Panc1 (cell line): ENCODE results near the gene SYNC. TPM values are rescaled to one million over a fixed set of nuclear protein-coding genes. Genes with fewer than 3 reads are reported as not detected.

Experiments
- ATAC-seq: fragments of 200-7000 bp; cut with Tn5 transposase; 2 replicates; pipeline ENCODE4 v1.9.1; 2020; ENCODE audit warnings: mild to moderate bottlenecking, moderate library complexity
- Bru-seq: library from RNA; stranded (reverse); fragments of 400-500 nt; gene quantifications from one replicate; lab custom pipeline; 2021; lab: Mats Ljungman, UMichigan
- BruChase-seq, 2 experiments: library from RNA; stranded (reverse); fragments of 400-500 nt; gene quantifications; one replicate each; lab custom pipeline; 2021; lab: Mats Ljungman, UMichigan
- BruUV-seq: library from RNA; stranded (reverse); fragments of 400-500 nt; replicated peaks from 2 replicates; lab custom pipeline; 2021; lab: Mats Ljungman, UMichigan
- CTCF ChIA-PET: fragments of 300-600 bp; sonication (Branson Sonifier 250); formaldehyde crosslinking; loops from one replicate; lab custom pipeline; 2022; ENCODE audit warnings: antibody characterized with exemption; lab: Charles Lee
- POLR2A ChIA-PET: fragments of 300-600 bp; sonication (Branson Sonifier 250); formaldehyde crosslinking; loops from one replicate; lab custom pipeline; 2022; ENCODE audit warnings: antibody characterized with exemption; lab: Charles Lee
- DNase-seq: peaks from one replicate; pipeline ENCODE4 v3.0.0-alpha.2; 2010; ENCODE audit warnings: low read depth, low spot score
- H3K27ac ChIP-seq: 2 replicates; pipeline ENCODE4 v1.5.1; 2011; ENCODE audit warnings: mild to moderate bottlenecking, low read length, inconsistent platforms
- H3K27me3 ChIP-seq: fragments of 200-500 bp; sonication (Bioruptor generic); 2 replicates; pipeline ENCODE4 v1.6.0; 2014; ENCODE audit warnings: low read length, inconsistent platforms; ENCODE audit not compliant: control insufficient read depth, insufficient read depth
- H3K36me3 ChIP-seq: fragments of 200-500 bp; sonication (Bioruptor generic); 2 replicates; pipeline ENCODE4 v1.5.1; 2014; ENCODE audit warnings: inconsistent platforms, mild to moderate bottlenecking, low read length, moderate library complexity; ENCODE audit not compliant: control insufficient read depth, insufficient read depth
- H3K4me1 ChIP-seq: 2 replicates; pipeline ENCODE4 v1.5.1; 2011; ENCODE audit warnings: inconsistent platforms, mild to moderate bottlenecking, low read length, moderate library complexity; ENCODE audit not compliant: control insufficient read depth, insufficient read depth
- H3K4me3 ChIP-seq, 2 experiments: 2 replicates each; pipeline ENCODE4 v1.5.1; 2011 to 2012; ENCODE audit warnings: low read depth in 2 of 2, low read length in 2 of 2, mild to moderate bottlenecking in 2 of 2, inconsistent platforms in 1 of 2, moderate library complexity in 1 of 2
- H3K9me3 ChIP-seq: fragments of 200-500 bp; sonication (Bioruptor generic); 2 replicates; pipeline ENCODE4 v1.5.1; 2014; ENCODE audit warnings: low read depth, mild to moderate bottlenecking, inconsistent platforms, low read length, moderate library complexity; ENCODE audit not compliant: control insufficient read depth, insufficient read depth
- POLR2AphosphoS5 ChIP-seq: IDR thresholded peaks from 2 replicates; pipeline ENCODE4 v1.6.1; 2012; ENCODE audit warnings: mild to moderate bottlenecking, low read depth, low read length, moderate library complexity
- SIN3A ChIP-seq: IDR thresholded peaks from 2 replicates; pipeline ENCODE4 v1.6.1; 2012; ENCODE audit warnings: low read depth, mild to moderate bottlenecking, low read length, moderate library complexity, borderline replicate concordance; ENCODE audit not compliant: insufficient read depth
- TCF7L2 ChIP-seq: IDR thresholded peaks from 2 replicates; pipeline ENCODE4 v1.6.1; 2011; ENCODE audit warnings: mild to moderate bottlenecking, low read depth, low read length, inconsistent platforms
- in situ Hi-C: cut with HindIII; loops from 2 replicates; pipeline ENCODE4 v1.10.0; 2016; ENCODE audit warnings: low sequenced_read_pairs, low pct_unique_long_range_greater_than_20kb
- intact Hi-C: fragments of 100-400 bp; cut with micrococcal nuclease; formaldehyde crosslinking; loops from one replicate; pipeline ENCODE4 v1.10.0; 2022; ENCODE audit not compliant: unreplicated experiment
- long read RNA-seq: library from polyadenylated mRNA; unstranded; transcript quantifications from one replicate; pipeline ENCODE4 v2.0.0, GENCODE V29; 2021; ENCODE audit not compliant: unreplicated experiment
- polyA plus RNA-seq: library from polyadenylated mRNA; unstranded; fragments of >200 nt; gene quantifications from one replicate; pipeline ENCODE4 v1.2.1, GENCODE V29; 2012; ENCODE audit warnings: missing spikeins; ENCODE audit not compliant: insufficient read length
- total RNA-seq: library from RNA; stranded (reverse); gene quantifications from one replicate; pipeline ENCODE4 v1.2.1, GENCODE V29; 2021; ENCODE audit not compliant: unreplicated experiment
- TF ChIP-seq, protein P1 (sequence below), 2 experiments: IDR thresholded peaks; 2 replicates each; pipeline ENCODE4 v1.6.1; 2011 to 2012; ENCODE audit warnings: low read depth in 2 of 2, control low read depth in 1 of 2, low read length in 1 of 2, mild to moderate bottlenecking in 1 of 2, moderate library complexity in 1 of 2; ENCODE audit not compliant: insufficient read depth in 1 of 2
- TF ChIP-seq, protein P2 (sequence below): fragments of 450-650 bp; IDR thresholded peaks from 2 replicates; pipeline ENCODE4 v1.5.1; 2017; ENCODE audit warnings: mild to moderate bottlenecking

The SYNC gene
- 1.3 TPM for total RNA-seq
- polyA plus RNA-seq = 1.2 TPM
- percentile 29 among the genes with signal in this experiment for Bru-seq, nascent RNA
- percentile 33 among the genes with signal in this experiment for BruChase-seq, experiment 1, labeled RNA remaining after a 2-hour chase
- percentile 28 among the genes with signal in this experiment for BruChase-seq, experiment 2, labeled RNA remaining after a 6-hour chase
- long read RNA-seq, partial matches to known transcripts = 0 of 34 reads
- long read RNA-seq, other reads (novel, unspliced or antisense) = 31 of 34 reads

DNA sequence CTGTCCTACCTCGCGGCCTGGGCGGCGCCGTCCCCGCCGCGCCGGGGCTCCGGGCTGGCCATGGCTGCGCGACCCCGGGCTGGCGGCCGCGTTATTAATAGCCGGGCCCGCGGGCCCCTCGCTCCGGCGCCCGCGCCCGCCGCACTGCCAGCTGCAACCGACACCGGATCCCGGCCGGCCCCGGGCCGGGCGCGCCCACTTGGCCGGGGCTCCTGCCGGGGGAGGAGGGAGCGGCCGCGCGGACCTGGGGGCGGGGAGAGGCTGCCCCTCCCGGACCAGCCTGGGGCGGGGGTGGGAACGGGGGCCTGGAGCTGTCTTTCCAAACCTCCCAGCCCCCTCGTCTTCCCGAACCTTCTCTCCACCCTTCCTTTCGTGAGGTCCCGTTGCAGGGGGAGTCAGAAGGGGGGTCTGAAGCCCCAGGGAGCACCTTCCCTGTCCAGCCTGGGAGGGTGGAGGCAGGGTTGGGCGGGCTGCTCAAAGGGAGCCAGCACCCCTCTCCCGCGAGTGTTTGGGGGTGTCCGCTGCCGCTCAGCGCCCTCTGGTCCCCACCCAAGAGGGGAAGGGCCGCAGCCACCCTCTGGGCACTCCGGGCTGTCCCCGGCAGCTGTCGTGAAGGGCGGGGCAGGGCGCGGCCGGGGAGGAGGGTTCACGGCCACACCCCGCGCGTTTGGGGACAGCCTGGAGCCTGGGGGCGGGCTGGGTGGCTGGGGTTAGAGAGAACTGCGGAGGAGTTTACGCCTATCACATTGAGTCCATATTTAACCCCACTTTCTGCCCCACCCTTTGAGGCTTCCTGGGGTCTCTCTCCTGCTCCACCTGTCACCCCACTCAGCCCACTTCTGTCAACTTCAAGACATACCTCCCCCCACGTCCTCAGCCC is at the start of gene SYNC:
Gene SYNC, minus strand, starts transcription at position 172 of the 880 bp plus-strand sequence. Its CDS starts 110 bp downstream, at position 62.
- in situ Hi-C loops (no loop called here), intact Hi-C loops (no loop called here)
- POLR2A ChIA-PET = no interaction called here
- CTCF ChIA-PET = interaction anchor here (0.7 kb wide), 1 partner anchor 183 kb away, joined by 4 read pairs; no protein-coding TSS in a partner anchor
- TF ChIP-seq, protein P1, sequence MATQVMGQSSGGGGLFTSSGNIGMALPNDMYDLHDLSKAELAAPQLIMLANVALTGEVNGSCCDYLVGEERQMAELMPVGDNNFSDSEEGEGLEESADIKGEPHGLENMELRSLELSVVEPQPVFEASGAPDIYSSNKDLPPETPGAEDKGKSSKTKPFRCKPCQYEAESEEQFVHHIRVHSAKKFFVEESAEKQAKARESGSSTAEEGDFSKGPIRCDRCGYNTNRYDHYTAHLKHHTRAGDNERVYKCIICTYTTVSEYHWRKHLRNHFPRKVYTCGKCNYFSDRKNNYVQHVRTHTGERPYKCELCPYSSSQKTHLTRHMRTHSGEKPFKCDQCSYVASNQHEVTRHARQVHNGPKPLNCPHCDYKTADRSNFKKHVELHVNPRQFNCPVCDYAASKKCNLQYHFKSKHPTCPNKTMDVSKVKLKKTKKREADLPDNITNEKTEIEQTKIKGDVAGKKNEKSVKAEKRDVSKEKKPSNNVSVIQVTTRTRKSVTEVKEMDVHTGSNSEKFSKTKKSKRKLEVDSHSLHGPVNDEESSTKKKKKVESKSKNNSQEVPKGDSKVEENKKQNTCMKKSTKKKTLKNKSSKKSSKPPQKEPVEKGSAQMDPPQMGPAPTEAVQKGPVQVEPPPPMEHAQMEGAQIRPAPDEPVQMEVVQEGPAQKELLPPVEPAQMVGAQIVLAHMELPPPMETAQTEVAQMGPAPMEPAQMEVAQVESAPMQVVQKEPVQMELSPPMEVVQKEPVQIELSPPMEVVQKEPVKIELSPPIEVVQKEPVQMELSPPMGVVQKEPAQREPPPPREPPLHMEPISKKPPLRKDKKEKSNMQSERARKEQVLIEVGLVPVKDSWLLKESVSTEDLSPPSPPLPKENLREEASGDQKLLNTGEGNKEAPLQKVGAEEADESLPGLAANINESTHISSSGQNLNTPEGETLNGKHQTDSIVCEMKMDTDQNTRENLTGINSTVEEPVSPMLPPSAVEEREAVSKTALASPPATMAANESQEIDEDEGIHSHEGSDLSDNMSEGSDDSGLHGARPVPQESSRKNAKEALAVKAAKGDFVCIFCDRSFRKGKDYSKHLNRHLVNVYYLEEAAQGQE (IDR thresholded peaks at IDR 0.05; ENCODE audit: insufficient read depth in 1 of 2, low read depth in 2 of 2, low read length in 1 of 2) = no peak
- TF ChIP-seq SIN3A = peak; percentile 33; the same call in 1 of the 2 replicates
- Histone ChIP-seq H3K9me3 (no peaks in the 10 kb centered on the region), H3K27ac (peak within 1 kb of the TSS; percentile 64), H3K4me1 (peaks cover 18% of the 10 kb centered on the region), H3K36me3 (no peaks in the 10 kb centered on the region), H3K4me3 (peak within 1 kb of the TSS; percentile 53 to 69), H3K27me3 (no peaks in the 10 kb centered on the region)
- ATAC-seq (peak; percentile 78), DNase-seq (no peak)
- no TSS peak for BruUV-seq

DNA sequence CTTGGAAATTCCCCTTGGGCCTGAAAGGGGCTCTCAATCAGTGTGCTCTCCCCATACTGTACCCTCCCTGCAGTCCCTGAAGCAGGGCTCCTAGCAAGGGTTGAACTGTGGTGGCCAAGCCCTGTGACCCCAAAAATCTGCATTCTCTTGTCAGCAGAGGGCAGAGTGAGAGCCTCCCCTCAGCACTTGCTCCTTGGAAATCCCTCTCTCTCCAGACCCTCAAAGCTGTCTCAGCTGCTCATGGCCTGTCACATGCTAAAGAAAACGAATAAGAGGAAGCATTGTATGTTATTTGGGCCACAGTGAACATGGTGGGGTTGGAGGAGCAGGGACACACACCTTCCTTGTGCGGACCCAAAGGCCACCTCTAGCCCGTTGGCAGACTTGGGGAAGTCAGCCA is 47.2 kb upstream of the SYNC start:
- no peaks in the 10 kb centered on the region for H3K27me3 ChIP-seq
- ATAC-seq (no peak), DNase-seq (no peak)
- H3K4me1 ChIP-seq = no peaks in the 10 kb centered on the region
- H3K36me3 ChIP-seq = no peaks in the 10 kb centered on the region
- BruUV-seq = no TSS peak
- in situ Hi-C loops (no loop called here), intact Hi-C loops (no loop called here)
- TF ChIP-seq TCF7L2 = no peak
- TF ChIP-seq, protein P2, sequence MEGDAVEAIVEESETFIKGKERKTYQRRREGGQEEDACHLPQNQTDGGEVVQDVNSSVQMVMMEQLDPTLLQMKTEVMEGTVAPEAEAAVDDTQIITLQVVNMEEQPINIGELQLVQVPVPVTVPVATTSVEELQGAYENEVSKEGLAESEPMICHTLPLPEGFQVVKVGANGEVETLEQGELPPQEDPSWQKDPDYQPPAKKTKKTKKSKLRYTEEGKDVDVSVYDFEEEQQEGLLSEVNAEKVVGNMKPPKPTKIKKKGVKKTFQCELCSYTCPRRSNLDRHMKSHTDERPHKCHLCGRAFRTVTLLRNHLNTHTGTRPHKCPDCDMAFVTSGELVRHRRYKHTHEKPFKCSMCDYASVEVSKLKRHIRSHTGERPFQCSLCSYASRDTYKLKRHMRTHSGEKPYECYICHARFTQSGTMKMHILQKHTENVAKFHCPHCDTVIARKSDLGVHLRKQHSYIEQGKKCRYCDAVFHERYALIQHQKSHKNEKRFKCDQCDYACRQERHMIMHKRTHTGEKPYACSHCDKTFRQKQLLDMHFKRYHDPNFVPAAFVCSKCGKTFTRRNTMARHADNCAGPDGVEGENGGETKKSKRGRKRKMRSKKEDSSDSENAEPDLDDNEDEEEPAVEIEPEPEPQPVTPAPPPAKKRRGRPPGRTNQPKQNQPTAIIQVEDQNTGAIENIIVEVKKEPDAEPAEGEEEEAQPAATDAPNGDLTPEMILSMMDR = no peak
- TF ChIP-seq, protein P1 (IDR thresholded peaks at IDR 0.05; ENCODE audit: insufficient read depth in 1 of 2, low read depth in 2 of 2, low read length in 1 of 2) = no peak
- TF ChIP-seq POLR2AphosphoS5 = no peak
- no peak for TF ChIP-seq SIN3A
- ChIA-PET CTCF (interaction anchor here (0.6 kb wide), 2 partner anchors 20 to 515 kb away, joined by 5 to 14 read pairs; no protein-coding TSS in a partner anchor), POLR2A (no interaction called here)
- H3K27ac ChIP-seq = no peak overlapping the region
- H3K4me3 ChIP-seq = no peak overlapping the region
- no peaks in the 10 kb centered on the region for H3K9me3 ChIP-seq
